ENCODE results near the gene MBD5. TPM values are rescaled to one million over a fixed set of nuclear protein-coding genes. Genes with fewer than 3 reads are reported as not detected.

Gene MBD5
- total RNA-seq, 4 donors from 2014 or later, result 15.4 to 43.0 (median 18.4) TPM

DNA sequence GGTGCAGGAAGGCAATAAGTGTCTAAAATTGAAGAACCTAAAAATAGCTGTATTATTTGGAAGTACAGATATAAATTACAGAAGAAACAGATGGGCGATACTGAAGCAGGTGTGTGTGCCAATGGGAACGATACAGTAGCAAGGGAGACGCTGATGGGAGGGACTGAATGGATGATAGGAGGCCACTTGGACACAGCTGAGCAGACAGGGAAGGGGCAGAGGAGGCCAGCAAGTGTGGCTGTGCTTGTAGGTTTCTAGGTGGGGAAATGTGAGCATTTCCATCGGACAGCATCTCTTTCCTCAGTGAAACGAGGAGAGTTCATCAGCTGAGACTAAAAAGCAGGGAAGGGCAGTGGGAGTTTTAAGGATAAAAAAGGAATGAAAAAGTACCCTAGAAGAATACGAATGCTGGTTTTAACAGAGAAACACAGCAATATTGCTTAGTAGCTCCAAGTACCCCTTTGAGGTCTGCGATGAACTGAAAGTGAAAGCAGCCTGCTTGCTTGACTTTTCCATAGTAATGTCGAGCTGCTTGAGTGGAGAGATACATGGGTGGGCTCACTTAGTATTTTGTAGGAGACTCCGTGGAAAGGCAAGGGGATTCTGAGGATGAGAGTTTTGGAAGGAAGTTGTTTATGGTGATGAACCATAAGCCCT is 531.9 kb downstream of the MBD5 start:
- TF ChIP-seq, protein P1, sequence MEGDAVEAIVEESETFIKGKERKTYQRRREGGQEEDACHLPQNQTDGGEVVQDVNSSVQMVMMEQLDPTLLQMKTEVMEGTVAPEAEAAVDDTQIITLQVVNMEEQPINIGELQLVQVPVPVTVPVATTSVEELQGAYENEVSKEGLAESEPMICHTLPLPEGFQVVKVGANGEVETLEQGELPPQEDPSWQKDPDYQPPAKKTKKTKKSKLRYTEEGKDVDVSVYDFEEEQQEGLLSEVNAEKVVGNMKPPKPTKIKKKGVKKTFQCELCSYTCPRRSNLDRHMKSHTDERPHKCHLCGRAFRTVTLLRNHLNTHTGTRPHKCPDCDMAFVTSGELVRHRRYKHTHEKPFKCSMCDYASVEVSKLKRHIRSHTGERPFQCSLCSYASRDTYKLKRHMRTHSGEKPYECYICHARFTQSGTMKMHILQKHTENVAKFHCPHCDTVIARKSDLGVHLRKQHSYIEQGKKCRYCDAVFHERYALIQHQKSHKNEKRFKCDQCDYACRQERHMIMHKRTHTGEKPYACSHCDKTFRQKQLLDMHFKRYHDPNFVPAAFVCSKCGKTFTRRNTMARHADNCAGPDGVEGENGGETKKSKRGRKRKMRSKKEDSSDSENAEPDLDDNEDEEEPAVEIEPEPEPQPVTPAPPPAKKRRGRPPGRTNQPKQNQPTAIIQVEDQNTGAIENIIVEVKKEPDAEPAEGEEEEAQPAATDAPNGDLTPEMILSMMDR (IDR thresholded peaks at IDR 0.05), result no peak
- ATAC-seq (ENCODE audit: low FRiP score) (no peak), DNase-seq (ENCODE audit: low spot score) (no peak)

DNA sequence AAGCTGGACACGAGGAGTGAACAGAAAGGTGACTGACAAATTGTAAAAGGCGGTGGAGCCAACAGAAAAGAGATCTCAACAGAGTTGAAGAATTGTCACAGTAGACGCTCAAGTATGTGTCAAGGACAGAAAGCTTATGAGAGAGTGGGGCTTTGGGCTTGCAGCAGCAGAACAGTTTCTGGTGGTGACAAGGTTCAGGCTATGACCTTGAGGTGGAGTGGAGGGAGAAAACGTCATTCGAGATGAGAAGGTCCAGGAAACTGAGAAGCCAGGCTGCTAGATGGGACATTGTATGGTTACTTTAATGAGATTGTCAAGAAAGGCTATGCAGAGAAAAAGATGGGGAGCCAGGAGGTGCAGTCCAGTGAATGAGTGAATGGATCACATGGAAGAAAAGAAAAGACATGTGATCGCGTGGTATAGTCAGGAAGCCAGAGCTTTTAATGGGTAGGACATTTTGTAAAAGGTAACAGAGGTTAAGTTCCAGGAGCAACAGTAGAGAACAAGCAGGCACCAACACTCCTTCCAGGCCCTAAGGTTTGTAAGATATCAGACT is 532.5 kb downstream of the MBD5 start:
- TF ChIP-seq, protein P1 (IDR thresholded peaks at IDR 0.05), result no peak
- ATAC-seq (ENCODE audit: low FRiP score) (no peak), DNase-seq (ENCODE audit: low spot score) (no peak)

DNA sequence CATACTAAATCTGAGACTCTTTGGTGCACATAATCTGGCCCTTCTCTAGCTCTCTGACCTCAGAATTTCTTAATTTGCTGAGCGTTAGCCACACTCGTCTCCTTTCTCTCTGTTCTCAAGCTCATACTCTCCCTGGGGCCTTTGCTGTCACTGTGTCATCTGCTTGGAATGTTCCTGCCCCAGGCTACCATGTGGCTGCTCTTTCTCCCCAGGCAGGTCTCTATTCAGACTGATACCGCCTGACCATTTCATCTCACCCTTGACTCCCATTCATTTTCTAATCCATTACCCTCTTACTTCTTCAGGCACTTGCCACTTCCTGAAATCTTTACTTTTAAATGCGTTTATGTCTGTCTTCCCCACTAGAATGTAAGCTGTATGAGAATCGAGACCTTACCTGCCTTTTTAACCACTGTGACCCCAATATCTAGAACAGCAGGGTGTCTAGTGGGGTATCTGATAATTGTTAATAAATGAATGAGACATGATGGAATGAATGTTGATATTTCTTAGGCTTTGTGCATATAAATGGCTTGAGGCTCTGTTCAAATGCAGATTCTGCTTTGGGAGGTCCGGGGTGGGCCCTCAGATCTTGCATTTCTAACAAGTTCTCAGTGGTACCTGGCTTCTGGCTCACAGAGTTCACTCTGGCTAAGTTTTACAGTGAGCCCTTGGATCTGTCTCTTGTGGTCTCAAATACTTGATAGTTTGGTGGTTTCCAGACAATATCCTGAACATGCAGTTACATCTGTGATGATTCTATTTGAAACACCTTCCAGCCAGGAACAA is 533.8 kb downstream of the MBD5 start:
- ATAC-seq (ENCODE audit: low FRiP score), result no peak
- no peak for DNase-seq (ENCODE audit: low spot score)
- TF ChIP-seq, protein P1 (IDR thresholded peaks at IDR 0.05), result no peak

DNA sequence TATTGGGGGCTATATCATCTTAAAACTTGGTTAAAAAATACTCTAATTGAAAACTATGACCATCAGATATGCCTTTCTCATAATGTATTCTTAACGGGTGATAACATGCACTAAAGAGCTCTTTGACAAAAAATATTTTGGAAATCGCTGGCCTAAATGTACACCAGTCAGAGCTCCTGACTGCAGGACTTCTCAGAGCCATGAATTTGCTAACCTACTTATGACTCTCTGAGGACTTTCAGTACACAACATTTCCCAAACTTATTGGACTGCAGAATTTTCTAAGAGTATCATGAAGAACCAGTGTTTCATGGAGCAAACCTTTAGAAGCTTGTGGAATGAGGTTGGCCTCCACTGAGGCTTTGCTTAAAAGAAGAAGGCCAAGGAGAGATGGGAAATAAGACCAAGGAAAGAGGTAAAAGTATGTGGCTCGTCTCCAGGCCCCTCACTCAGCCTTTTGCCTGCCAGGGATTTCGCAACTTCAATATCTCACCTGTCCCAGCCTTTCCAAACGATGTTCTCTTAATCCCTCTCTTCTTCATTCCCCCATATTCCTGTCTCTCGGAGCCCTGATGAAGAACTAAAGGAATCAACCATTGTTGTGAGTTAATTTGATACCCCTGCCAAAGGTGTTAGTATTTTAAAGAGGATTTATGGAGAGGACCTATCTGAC is 534.9 kb downstream of the MBD5 start:
- DNase-seq (ENCODE audit: low spot score) (no peak), ATAC-seq (ENCODE audit: low FRiP score) (no peak)
- TF ChIP-seq, protein P1 (IDR thresholded peaks at IDR 0.05), result no peak

DNA sequence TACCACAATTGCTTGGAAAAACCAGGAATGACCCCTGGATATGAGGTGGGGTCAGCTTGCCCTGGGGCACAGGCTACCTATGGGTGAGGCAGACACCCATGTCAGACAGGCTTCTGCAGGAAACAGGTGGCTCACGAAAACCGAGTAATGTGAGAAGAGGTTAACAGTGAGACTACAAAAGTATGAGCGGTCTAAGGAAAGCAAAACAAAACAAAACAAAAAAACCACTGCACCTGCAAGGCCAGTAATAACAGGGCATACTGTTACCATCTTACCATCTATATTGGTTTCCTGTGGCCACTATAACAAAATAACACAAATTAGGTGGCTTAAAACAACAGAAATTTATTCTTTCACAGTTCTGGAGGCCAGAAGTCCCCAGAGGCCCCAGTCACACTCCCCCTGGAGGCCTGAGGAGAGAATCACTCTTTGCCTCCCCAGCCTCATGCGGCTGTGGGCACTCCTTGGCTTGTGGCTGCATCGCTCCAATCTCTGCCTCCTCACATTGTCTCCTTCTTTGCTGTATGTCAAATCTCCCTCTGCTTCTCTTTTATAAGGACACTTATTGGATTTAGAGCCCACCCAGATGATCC is 537.0 kb downstream of the MBD5 start:
- ATAC-seq (ENCODE audit: low FRiP score) (no peak), DNase-seq (ENCODE audit: low spot score) (no peak)
- TF ChIP-seq, protein P1 (IDR thresholded peaks at IDR 0.05), result no peak

DNA sequence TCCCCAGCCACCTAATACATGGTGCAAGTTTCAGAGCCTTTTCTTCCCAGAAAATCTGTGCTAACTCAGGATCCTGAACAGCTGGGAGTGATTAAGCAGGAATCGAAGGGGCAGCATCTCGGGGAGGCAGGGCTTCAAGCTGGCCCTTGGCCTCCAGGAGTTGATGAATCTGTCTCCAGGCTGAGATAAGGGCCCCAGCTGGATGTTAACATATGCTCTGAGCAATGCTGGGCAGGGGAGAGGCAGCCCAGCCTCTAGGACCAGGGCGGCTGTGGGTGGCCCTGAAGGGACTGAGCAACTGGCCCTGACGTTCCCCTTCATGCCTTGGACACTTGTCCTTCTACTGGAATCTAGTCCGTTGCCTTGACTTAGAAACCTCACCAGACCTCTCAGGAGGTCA is 539.6 kb downstream of the MBD5 start:
- DNase-seq (ENCODE audit: low spot score) (no peak), ATAC-seq (ENCODE audit: low FRiP score) (no peak)
- TF ChIP-seq, protein P1 (IDR thresholded peaks at IDR 0.05), result no peak

Measured in omental fat pad (tissue), 4 donors.